ENCODE results near the gene TIGIT.

Gene TIGIT

GRCh38 chr3:114344492-114344891 is 50.7 kb downstream of the TIGIT start:
- H3K4me3 ChIP-seq (ENCODE audit: low read depth, low read length), result no peak overlapping the region
- DNase-seq (ENCODE audit: low read depth), result no peak
- TF ChIP-seq CTCF (IDR thresholded peaks at IDR 0.05; ENCODE audit: insufficient read depth, low read depth, low read length, missing control alignments), result no peak

DNA sequence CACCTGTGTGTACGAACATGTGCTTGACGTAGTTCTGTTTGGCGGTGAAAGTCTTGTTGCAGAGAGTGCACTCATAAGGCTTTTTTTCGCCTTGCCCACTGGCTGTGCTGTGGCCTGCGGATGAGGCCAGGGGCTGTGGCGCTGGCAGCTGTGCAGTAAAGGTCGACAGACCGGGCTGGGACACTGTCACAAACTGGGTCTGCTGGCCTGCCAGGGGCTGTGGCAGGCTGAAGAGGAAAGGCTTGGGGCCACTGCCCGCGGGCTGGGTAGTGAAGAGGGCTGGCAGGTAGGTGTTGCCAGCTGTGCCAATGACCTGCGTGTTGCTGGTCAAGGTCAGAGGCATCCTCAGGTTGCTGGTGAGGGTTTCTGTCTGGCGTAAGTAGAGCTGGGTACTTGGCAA is 56.4 kb downstream of the TIGIT start:
- TF ChIP-seq CTCF (IDR thresholded peaks at IDR 0.05; ENCODE audit: insufficient read depth, low read depth, low read length, missing control alignments), result no peak
- no peak overlapping the region for H3K4me3 ChIP-seq (ENCODE audit: low read depth, low read length)
- DNase-seq (ENCODE audit: low read depth), result no peak

DNA sequence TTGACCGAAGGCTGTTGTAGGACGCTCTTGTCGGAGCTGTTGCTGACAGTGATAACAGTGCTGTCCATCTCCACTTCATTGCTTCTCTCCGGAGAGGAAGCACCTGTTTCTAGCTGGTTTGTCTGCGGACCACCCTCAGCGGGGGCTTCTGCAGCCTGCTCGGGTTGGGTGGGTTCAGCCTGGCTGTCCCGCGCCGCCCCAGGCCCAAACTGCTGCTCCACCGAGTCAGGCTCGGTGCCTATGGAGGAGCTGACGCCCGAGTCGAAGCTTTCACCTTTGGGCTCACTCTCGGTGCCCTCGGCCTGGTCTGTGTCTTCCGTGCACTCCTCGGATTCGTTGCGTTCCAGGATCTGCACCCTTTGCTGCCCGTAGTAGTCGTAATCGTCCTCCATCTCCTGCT is 56.9 kb downstream of the TIGIT start:
- DNase-seq (ENCODE audit: low read depth), result no peak
- no peak for TF ChIP-seq CTCF (IDR thresholded peaks at IDR 0.05; ENCODE audit: insufficient read depth, low read depth, low read length, missing control alignments)

GRCh38 chr3:114351123-114351821 is 57.4 kb downstream of the TIGIT start:
- H3K4me3 ChIP-seq (ENCODE audit: low read depth, low read length), result no peak overlapping the region
- no peak for TF ChIP-seq CTCF (IDR thresholded peaks at IDR 0.05; ENCODE audit: insufficient read depth, low read depth, low read length, missing control alignments)
- no peak for DNase-seq (ENCODE audit: low read depth)

More for the DNA sequence above, 56.9 kb downstream of the TIGIT start:
- no peak overlapping the region for H3K4me3 ChIP-seq (ENCODE audit: low read depth, low read length)

GRCh38 chr3:114351822-114352145 is 58.0 kb downstream of the TIGIT start:
- H3K4me3 ChIP-seq (ENCODE audit: low read depth, low read length), result no peak overlapping the region
- TF ChIP-seq CTCF (IDR thresholded peaks at IDR 0.05; ENCODE audit: insufficient read depth, low read depth, low read length, missing control alignments), result no peak
- no peak for DNase-seq (ENCODE audit: low read depth)

DNA sequence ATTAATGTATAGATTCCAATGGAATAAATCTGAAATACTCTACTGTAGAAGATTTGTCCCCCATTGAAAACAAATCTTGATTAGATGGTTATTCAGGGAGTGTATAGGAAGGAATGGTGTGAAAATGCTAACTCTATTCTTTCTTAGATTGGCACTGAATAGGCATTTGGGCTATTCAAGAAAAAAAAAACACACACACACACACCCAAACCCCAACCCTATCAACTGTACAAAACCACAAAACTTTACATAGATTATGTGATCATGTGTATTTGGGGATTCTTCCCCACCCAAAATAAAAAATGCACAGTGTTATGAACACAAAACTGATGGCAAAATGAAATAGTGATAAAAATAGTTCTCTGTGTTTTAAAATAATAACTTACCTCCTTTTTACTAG is 61.8 kb downstream of the TIGIT start:
- H3K4me3 ChIP-seq (ENCODE audit: low read depth, low read length), result no peak overlapping the region
- TF ChIP-seq CTCF (IDR thresholded peaks at IDR 0.05; ENCODE audit: insufficient read depth, low read depth, low read length, missing control alignments), result no peak
- no peak for DNase-seq (ENCODE audit: low read depth)

GRCh38 chr3:114356066-114356465 is 62.2 kb downstream of the TIGIT start:
- no peak overlapping the region for H3K4me3 ChIP-seq (ENCODE audit: low read depth, low read length)
- DNase-seq (ENCODE audit: low read depth), result no peak
- no peak for TF ChIP-seq CTCF (IDR thresholded peaks at IDR 0.05; ENCODE audit: insufficient read depth, low read depth, low read length, missing control alignments)
